ENCODE data around the gene GRN.

DNA sequence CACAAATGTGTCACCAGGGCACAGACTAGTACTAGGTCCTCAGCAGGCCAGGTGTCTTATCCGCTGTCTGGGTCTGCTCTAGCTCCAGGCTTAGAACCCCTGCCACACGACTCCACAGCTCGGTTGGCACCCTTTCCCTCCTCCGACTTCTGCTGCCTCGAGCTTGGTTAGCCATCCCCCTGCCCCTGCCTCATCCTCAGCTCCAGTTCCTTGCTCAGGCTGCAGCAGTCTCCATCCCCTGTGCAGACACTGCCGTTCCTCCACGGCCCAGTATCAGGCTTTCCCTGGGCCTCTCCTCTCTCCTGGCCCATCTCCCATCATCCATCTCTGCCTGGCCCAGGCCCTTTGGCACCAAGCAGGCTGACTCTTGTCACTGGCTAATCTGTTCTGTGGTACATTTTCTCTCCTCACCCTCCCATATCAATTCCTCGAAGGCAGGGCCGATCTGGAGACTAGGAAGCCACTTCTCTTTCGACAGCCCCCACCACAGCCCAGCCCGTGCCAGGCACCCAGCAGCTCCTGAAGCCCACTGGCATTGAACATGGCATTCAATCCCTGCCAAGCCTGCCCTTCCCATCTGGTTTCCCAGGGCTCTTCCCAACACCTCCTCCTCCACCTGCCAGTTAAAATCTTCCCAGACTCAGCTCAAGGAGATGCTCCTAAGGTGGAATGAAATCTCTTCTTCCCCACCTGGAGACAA, 1.4 kb upstream of the GRN start:
- TF ChIP-seq SUZ12 (IDR thresholded peaks at IDR 0.05) (no peak), ELF4 (IDR thresholded peaks at IDR 0.05) (no peak), CTBP1 (IDR thresholded peaks at IDR 0.05; ENCODE audit: borderline replicate concordance) (no peak)

Measured in HEK293T (cell line).